Inflammatory macrophage treated with lipopolysaccharide for 4 hours (primary cell): Measurements from ENCODE around the gene INPP4B.
A peak's percentile ranks its signal among the peaks of the same experiment; 100 is the strongest.

Source experiments
- DNase-seq: peaks from one replicate; pipeline ENCODE4 v3.0.0-alpha.2; 2020

The INPP4B gene

DNA sequence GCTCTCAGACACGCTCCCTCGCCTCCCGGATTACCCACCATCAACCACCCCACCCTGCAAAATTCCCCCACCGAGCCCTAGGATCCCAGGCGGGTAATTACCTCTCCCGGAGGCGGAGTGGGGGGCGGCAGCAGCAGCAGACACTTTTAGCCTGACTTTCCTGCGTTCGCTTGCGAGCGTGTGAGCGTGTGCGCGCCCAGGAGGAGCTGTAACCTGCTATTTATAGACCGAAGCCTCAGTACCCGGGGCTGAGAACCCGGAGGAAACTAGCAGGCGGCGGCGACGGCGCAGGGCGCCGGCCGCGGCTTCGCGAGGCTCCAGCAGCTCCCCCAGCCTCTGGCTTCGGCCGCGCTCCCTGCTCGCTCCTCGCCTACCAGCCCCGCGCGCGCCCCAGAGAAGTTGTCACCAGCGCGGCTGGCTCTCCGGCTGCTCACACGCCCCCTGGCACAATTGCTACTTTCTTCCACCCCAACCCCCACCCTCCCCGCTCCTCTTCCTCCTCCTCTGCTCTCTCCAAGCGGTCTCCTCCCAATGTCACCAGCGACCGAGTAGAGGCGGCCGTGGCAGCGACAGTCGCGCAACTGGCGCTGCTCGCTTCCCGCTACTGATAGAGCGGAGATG lies at the start of gene INPP4B:
TSS of gene INPP4B (minus strand) at position 194 of the 621 bp plus-strand sequence.
- peak; percentile 1 for DNase-seq

GRCh38 chr4:142893012-142893411 lies 46.9 kb upstream of the INPP4B start:
- no peak for DNase-seq

- DNase-seq = no peak
Measured at GRCh38 chr4:142886566-142886965, 40.5 kb upstream of the INPP4B start.

GRCh38 chr4:142883040-142883832 lies 37.1 kb upstream of the INPP4B start:
- no peak for DNase-seq

GRCh38 chr4:142882159-142882558 lies 36.1 kb upstream of the INPP4B start:
- DNase-seq = no peak

DNA sequence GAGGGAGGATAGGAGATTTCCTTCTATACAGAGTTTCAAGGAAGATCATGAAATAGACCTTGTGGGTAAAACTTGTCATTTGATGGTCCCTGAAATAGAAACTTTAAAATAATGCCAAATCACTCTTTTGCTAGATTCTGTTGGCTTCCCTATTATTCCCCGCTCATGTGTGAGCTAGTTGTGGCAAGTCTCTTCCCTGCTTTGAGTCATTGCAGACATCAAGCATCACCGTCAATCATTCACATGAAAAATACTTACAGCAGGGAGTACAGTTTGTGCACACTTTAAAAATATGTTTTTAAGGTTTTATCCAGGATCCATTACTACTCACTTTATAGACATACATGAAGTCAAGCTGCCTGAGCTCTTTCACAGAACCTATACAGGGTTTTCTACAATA lies 35.2 kb upstream of the INPP4B start:
- no peak for DNase-seq

GRCh38 chr4:142875117-142875516 lies 29.0 kb upstream of the INPP4B start:
- no peak for DNase-seq

DNA sequence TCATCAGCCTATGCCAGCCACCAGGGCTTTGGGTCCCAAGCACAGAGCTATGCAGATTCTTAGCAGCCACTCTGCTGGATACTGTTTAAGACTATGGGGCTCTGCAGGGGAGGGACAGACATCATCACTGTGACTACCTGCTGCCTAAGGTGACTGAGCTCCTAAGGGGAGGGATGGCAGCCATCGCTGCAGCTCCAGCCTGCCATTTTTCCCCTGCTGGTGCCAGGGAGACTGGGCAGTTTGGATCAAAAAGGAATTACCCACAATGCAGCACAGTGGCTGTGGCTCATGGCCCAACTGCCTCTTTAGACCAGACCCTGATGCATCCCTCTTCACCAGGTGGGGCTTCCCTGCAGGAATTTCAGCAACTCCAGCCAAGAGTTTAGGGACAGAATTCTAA lies 28.6 kb upstream of the INPP4B start:
- no peak for DNase-seq

DNA sequence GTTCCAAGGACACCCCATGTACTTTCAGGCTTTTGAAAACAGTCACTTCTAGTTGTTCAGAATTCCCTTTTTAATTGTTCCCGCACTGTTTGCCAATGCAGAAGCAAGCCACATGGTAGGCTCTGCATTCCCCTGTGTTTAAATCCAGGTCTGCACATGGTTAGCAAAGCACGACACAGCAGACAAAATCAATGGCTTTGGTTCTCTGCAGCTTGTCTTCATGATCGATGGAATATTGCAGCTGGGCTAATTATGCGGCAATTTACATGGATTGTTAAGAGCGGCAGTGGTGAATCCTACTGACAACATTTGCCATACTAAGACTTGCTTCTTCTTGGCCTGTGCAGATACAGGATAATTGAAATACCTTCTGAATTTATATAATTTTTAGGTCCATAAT lies 20.6 kb upstream of the INPP4B start:
- no peak for DNase-seq

GRCh38 chr4:142861351-142861750 lies 15.2 kb upstream of the INPP4B start:
- DNase-seq = no peak

DNA sequence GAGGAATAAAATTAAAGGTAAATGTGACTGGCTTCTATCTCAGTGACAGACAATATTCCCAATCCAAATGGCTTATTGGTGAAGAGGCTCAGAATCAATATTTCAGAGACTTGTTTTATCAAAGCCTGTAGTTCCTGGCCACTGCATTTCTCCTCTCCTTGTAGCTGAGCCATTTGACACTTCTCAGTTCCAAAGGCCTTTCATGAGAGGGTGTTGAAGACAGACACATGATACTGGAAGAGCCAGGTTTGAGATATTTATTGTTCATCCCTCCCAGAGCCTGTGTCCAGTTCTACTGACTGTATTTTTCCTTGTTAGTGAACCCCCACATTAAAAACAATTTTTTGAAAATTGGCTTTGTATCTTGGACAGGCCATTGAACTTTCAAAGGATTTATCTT lies 12.9 kb upstream of the INPP4B start:
- no peak for DNase-seq

- DNase-seq = no peak
Measured at GRCh38 chr4:142858446-142858845, 12.3 kb upstream of the INPP4B start.

DNA sequence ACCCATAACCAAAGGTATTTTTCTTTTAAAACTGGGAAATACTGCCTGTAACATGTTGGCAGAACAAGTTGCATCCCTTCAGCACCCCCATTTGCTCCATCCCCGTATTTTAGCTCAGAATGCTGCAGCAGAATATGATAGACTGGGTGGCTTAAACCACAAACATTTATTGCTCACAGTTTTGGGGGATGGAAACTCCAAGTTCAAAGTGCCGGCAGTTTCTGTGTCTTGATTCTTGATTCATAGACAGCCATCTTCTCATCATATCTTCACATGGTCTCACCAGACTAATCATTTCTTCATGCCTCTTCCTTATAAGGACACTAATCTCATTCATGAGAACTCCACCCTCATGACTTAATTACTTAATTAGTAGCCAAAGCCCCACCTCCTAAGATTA lies 10.5 kb upstream of the INPP4B start:
- DNase-seq = no peak

DNA sequence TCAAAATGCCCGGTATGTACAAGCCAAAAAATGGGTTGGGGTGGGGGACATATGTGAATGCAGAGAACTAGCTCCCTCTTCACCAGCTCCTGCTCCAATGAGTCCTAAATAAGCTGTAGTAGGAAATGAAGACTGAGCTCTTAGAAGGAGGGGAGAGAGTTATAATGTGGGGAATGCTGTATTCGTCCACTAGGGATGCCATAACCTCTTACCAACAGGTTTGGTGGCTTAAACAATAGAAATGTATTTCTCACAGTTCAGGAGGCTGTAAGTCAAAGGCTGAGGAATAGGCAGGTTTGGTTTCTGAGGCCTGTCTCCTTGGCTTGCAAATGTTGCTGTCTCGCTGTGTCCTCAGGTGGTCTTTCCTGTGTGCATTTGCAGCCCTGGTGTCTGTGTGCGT lies 4.4 kb upstream of the INPP4B start:
- DNase-seq = no peak

DNA sequence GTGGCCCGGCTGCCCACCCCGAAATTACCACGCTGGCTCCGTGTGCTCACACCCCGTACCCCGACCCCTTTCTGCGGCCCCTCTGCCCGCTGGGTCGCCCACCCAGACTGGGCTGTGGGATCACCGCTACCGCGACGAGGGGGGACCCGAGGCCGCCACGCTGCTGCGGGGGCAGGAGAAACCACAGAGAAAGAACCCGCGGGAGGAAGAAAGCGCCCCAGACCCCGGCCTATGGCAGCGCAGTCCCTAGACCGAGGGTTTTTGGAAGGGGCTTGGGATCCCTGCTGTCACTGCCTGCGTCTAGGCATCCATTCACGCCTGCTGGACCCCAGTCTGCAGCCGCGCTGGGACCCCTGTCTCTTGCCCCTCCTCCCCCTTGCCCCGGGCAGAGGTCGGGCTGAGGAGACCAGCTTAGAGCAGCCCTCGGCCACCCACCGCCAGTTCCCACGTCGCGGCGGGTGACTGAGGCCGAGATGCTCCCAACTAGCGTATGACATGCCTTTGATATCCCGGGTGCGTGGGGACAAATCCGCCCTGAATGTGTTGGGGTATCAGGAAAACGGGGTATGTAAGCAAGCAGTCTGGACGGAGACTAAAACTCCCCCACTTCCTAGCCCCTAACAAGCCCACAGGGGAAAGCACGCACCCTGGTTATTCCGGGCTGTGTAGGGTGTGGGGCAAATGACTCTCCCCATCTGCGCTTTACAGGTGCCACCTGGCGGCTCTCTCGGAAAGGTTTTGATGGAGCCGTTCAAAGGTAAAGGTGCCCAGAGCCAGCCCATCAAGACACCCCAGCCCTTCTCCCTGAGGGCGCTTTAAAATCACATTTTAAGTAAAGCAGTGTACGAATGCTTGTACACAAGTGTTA lies 862 bp upstream of the INPP4B start:
- DNase-seq = no peak

DNA sequence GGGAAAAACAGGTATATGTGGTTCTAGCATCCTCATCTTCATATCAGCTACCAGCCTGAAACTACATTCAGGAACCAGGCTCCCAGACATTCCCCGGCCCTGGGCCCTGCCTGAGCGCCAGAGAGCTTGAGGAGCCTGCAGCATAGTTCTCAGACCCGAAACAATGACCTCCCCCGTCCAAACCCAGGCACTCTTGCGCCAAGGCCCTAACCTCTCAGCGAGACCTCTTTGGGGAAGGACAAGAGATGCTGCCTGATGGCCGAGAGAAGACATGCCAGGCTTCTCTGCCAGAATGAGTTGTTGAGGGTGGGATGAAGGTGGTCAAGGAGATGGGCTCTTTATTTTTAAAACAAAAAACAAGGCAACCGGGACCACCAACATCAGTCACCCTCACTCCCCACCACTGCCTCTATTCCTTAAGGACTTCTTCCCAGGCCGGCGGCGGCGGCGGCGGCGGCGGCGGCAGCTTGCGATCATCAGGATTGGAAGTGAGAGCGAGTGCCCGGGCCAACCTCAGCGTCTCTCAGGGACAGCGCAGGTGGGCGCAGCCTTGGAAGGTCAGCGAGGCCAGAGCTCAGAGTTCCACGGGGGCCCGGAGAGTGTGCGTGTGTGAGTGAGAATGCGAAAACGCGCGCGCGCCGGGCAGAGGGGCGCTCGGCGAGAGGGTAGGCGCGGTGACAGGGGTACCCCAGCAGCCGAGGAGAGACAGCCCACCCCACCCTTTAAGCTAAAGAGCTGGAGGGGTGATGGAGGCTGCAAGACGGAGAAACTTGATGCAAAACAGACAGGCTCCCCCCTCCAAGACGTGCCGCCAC lies 601 bp downstream of the INPP4B start:
- DNase-seq = no peak

GRCh38 chr4:142844782-142845181 lies 1.3 kb downstream of the INPP4B start:
- DNase-seq = no peak

GRCh38 chr4:142840516-142841123 lies 5.5 kb downstream of the INPP4B start:
- peak; percentile 17 for DNase-seq

DNA sequence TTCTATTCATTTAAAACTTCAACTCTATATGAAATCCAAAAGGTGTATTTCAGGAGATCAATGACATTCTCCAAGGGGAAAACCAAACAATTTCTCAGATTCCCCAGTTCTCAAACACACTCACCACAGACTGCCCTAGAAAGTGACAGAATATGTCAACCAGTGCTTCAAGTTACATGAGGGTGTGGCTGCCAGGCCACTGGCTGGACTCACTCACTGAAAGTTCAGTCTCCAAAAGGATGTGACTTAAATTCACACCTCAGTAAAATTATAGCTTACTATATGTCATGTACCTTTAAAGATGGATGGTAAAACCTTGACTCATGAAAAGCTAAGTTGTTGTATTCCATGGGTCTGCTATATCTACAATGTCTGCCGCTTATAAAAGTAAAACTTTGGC lies 7.3 kb downstream of the INPP4B start:
- DNase-seq = no peak

GRCh38 chr4:142832022-142832421 lies 14.1 kb downstream of the INPP4B start:
- DNase-seq = no peak

- DNase-seq = no peak
Measured at GRCh38 chr4:142826503-142827241, 19.4 kb downstream of the INPP4B start.

DNA sequence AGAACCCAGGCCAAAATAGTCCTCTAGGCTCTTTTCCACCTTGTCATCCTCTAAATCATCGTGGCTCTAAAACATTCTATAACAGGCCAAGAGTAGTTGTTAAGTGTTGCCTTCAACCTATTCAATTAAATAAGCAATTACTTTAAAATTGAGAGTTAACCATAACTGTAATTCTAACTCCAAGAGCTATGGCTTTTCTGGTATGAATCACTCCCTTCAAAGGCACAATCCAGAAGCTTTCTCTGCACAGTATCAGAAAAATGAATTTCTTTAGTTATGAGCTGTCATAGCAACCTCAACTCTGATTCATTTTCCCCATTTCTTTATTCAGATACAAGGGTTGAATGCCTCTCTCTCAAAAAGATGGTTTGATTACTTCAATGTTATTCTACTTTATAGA lies 21.7 kb downstream of the INPP4B start:
- no peak for DNase-seq
